HEK293 (cell line): Measurements from ENCODE around the gene HPF1.
"Not testable (repeated sequence)": the region's sequence is repeated elsewhere in the genome, so short reads cannot be mapped to it uniquely, and the experiment has no call there.

Experiments used
- EGR2 ChIP-seq: fragments of 450-650 bp; formaldehyde crosslinking; IDR thresholded peaks from 2 replicates; pipeline ENCODE4 v1.5.1; 2016; ENCODE audit warnings: low read depth, missing biosample characterization, missing genetic modification characterization
- IKZF3 ChIP-seq: fragments of 450-650 bp; IDR thresholded peaks from 2 replicates; pipeline ENCODE4 v1.5.0; 2018; ENCODE audit warnings: missing biosample characterization, mild to moderate bottlenecking, missing genetic modification characterization, moderate library complexity
- YY1 ChIP-seq: fragments of 450-650 bp; formaldehyde crosslinking; IDR thresholded peaks from 2 replicates; pipeline ENCODE4 v1.5.1; 2018; ENCODE audit warnings: missing biosample characterization, missing genetic modification characterization
- ZNF274 ChIP-seq, 2 experiments: fragments of 200-500 bp in 1 of 2; fragments of 450-650 bp in 1 of 2; sonication (Bioruptor generic) in 1 of 2; formaldehyde crosslinking in 1 of 2; IDR thresholded peaks; 2 replicates each; pipeline versions ENCODE4 v1.5.1 to v1.6.1; 2014 to 2016; ENCODE audit warnings: borderline replicate concordance in 1 of 2, inconsistent platforms in 1 of 2, low read length in 1 of 2, missing biosample characterization in 1 of 2, missing genetic modification characterization in 1 of 2
- ZNF670 ChIP-seq: fragments of 450-650 bp; formaldehyde crosslinking; IDR thresholded peaks from 2 replicates; pipeline ENCODE4 v1.5.1; 2016; ENCODE audit warnings: missing biosample characterization, missing genetic modification characterization, low read depth
- TF ChIP-seq, protein P1 (sequence below): fragments of 450-650 bp; formaldehyde crosslinking; IDR thresholded peaks from 2 replicates; pipeline ENCODE4 v1.5.1; 2016; ENCODE audit warnings: missing biosample characterization, missing genetic modification characterization
- TF ChIP-seq, protein P2 (sequence below): fragments of 450-650 bp; formaldehyde crosslinking; IDR thresholded peaks from 2 replicates; pipeline ENCODE4 v1.5.1; 2016; ENCODE audit warnings: missing biosample characterization, missing genetic modification characterization
- TF ChIP-seq, protein P3 (sequence below): fragments of 450-650 bp; formaldehyde crosslinking; IDR thresholded peaks from 2 replicates; pipeline ENCODE4 v1.5.1; 2016; ENCODE audit warnings: missing biosample characterization, missing genetic modification characterization

DNA sequence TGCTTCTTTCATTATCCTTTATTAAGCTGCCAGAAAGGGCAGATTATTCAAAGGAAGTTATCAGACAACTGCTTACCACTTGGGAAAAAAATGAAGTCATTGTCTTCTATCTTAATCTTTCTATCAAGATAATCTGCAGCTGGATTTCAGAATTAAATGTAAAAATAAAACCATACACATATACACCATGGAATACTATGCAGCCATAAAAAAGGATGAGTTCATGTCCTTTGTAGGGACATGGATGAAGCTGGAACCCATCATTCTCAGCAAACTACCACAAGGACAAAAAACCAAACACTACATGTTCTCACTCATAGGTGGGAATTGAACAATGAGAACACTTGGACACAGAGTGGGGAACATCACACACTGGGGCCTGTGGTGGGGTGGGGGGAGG is 19.1 kb downstream of the HPF1 start:
- TF ChIP-seq ZNF274 (IDR thresholded peaks at IDR 0.05; ENCODE audit: low read length); ZNF274 (tag by site-specific recombination; IDR thresholded peaks at IDR 0.05; ENCODE audit: borderline replicate concordance); IKZF3; YY1 (tag by site-specific recombination); ZNF670 (tag by site-specific recombination); EGR2 (tag by site-specific recombination): not testable (repeated sequence)
- TF ChIP-seq, protein P1, sequence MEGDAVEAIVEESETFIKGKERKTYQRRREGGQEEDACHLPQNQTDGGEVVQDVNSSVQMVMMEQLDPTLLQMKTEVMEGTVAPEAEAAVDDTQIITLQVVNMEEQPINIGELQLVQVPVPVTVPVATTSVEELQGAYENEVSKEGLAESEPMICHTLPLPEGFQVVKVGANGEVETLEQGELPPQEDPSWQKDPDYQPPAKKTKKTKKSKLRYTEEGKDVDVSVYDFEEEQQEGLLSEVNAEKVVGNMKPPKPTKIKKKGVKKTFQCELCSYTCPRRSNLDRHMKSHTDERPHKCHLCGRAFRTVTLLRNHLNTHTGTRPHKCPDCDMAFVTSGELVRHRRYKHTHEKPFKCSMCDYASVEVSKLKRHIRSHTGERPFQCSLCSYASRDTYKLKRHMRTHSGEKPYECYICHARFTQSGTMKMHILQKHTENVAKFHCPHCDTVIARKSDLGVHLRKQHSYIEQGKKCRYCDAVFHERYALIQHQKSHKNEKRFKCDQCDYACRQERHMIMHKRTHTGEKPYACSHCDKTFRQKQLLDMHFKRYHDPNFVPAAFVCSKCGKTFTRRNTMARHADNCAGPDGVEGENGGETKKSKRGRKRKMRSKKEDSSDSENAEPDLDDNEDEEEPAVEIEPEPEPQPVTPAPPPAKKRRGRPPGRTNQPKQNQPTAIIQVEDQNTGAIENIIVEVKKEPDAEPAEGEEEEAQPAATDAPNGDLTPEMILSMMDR (tag by site-specific recombination), result not testable (repeated sequence)
- TF ChIP-seq, protein P2, sequence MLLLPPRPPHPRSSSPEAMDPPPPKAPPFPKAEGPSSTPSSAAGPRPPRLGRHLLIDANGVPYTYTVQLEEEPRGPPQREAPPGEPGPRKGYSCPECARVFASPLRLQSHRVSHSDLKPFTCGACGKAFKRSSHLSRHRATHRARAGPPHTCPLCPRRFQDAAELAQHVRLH (tag by site-specific recombination), result not testable (repeated sequence)
- TF ChIP-seq, protein P3, sequence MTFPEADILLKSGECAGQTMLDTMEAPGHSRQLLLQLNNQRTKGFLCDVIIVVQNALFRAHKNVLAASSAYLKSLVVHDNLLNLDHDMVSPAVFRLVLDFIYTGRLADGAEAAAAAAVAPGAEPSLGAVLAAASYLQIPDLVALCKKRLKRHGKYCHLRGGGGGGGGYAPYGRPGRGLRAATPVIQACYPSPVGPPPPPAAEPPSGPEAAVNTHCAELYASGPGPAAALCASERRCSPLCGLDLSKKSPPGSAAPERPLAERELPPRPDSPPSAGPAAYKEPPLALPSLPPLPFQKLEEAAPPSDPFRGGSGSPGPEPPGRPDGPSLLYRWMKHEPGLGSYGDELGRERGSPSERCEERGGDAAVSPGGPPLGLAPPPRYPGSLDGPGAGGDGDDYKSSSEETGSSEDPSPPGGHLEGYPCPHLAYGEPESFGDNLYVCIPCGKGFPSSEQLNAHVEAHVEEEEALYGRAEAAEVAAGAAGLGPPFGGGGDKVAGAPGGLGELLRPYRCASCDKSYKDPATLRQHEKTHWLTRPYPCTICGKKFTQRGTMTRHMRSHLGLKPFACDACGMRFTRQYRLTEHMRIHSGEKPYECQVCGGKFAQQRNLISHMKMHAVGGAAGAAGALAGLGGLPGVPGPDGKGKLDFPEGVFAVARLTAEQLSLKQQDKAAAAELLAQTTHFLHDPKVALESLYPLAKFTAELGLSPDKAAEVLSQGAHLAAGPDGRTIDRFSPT (tag by site-specific recombination), result not testable (repeated sequence)
